B cell (primary cell): Measurements from ENCODE around the gene MS4A18.

Source experiments
- CTCF ChIP-seq: fragments of 200-600 bp; IDR thresholded peaks from one replicate; pipeline ENCODE4 v1.8.0; 2022; ENCODE audit warnings: antibody characterized with exemption, mild to moderate bottlenecking
- EZH2 ChIP-seq: IDR thresholded peaks from 2 replicates; pipeline ENCODE4 v1.6.1; 2012; ENCODE audit warnings: borderline replicate concordance, low read depth, mild to moderate bottlenecking, moderate library complexity, low read length; ENCODE audit not compliant: insufficient read depth, poor library complexity, severe bottlenecking

- TF ChIP-seq CTCF: no peak
- TF ChIP-seq EZH2: no peak
Measured at GRCh38 chr11:60700689-60701468, 23.6 kb upstream of the MS4A18 start.
